Suprapubic skin (tissue), 4 donors: ENCODE measurements around the gene DDX49. TPM values are rescaled to one million over a fixed set of nuclear protein-coding genes. Genes with fewer than 3 reads are reported as not detected.
A peak's percentile ranks its signal among the peaks of the same experiment; 100 is the strongest.
"Not testable (repeated sequence)": the region's sequence is repeated elsewhere in the genome, so short reads cannot be mapped to it uniquely, and the experiment has no call there.

Experiments used
- DNase-seq, 2 donors: peaks; one replicate each; pipeline ENCODE4 v3.0.0-alpha.2; 2019; ENCODE audit warnings: low spot score in 2 of 2
- H3K27ac ChIP-seq: fragments of 200-600 bp; sonication (generic); one replicate; pipeline ENCODE4 v1.5.1; 2019
- H3K27me3 ChIP-seq: fragments of 200-600 bp; sonication (generic); one replicate; pipeline ENCODE4 v1.5.1; 2019
- H3K36me3 ChIP-seq: fragments of 200-600 bp; sonication (generic); one replicate; pipeline ENCODE4 v1.5.1; 2019
- H3K4me1 ChIP-seq: fragments of 200-600 bp; sonication (generic); one replicate; pipeline ENCODE4 v1.5.1; 2019
- H3K4me3 ChIP-seq: fragments of 200-600 bp; sonication (generic); one replicate; pipeline ENCODE4 v1.5.1; 2019; ENCODE audit warnings: mild to moderate bottlenecking
- H3K9me3 ChIP-seq: fragments of 200-600 bp; sonication (generic); one replicate; pipeline ENCODE4 v1.5.1; 2019
- CTCF ChIP-seq, 2 donors: fragments of 200-600 bp in 1 of 2; fragments of 450-650 bp in 1 of 2; sonication (generic) in 1 of 2; IDR thresholded peaks; one replicate each; pipeline ENCODE4 v1.5.1; 2016 to 2019; ENCODE audit warnings: antibody characterized with exemption in 2 of 2, mild to moderate bottlenecking in 1 of 2, moderate library complexity in 1 of 2
- EP300 ChIP-seq: sonication (generic); formaldehyde crosslinking; IDR thresholded peaks from one replicate; pipeline ENCODE4 v1.6.1; 2017; ENCODE audit warnings: antibody characterized with exemption
- POLR2A ChIP-seq, 2 donors: fragments of 450-650 bp; IDR thresholded peaks; one replicate each; pipeline ENCODE4 v1.6.1; 2017; ENCODE audit warnings: antibody characterized with exemption in 2 of 2, mild to moderate bottlenecking in 2 of 2, moderate library complexity in 2 of 2
- POLR2AphosphoS5 ChIP-seq, 3 donors: sonication (generic); formaldehyde crosslinking; IDR thresholded peaks; one replicate each; pipeline ENCODE4 v1.6.1; 2017; ENCODE audit warnings: antibody characterized with exemption in 3 of 3
- WGBS: methylation state at CpG from one replicate; pipeline ENCODE4 v1.1.5; 2018; 5-methylcytosine and 5-hydroxymethylcytosine counted together
- total RNA-seq, 4 donors: library from RNA; depleted of rRNA; stranded (reverse); fragments of >200 nt; gene quantifications; one replicate each; pipeline ENCODE4 v1.1.0, GENCODE V29; 2016

Gene DDX49
- total RNA-seq, 4 donors from 2014 or later: 43.4 to 75.6 (median 58.4) TPM

DNA sequence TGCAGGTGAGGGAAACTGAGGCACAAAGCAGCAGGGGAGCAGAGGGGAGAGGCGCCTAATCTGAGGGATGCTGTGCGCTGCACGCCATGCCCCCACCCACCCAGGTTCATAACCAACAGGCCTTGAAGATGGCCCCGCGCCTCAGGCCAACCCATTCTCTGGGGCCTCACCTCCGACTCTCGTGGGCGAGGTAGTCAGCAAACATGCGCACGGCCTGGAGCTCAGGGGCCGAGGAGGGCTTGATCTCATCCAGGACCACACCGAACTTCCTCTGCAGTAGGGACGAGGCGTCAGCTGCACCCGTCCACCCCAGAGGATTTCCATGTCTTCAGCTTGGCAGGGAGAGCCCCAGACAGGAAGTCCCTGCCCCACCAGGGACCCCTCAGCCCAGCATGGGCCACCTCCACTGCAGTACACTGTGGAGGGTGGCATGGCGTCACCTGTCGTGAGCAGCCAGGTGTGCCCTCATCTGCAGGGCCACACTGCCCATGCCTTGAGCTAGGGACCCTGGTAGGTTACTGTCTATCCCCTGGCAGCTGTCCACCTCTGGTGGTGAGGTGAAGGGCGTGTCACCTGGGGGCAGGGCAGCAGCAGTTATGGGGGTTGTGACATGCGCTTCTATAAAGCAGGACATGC, 8.6 kb upstream of the DDX49 start:
- peaks cover 77% of the 10 kb centered on the region for H3K36me3 ChIP-seq
- WGBS: 100% methylated on average over 3 of the region's 19 CpGs
- H3K4me1 ChIP-seq: no peaks in the 10 kb centered on the region
- peak in 1 of 2 donors; percentile 58 for DNase-seq
- no peaks in the 10 kb centered on the region for H3K27me3 ChIP-seq
- TF ChIP-seq CTCF (IDR thresholded peaks at IDR 0.05) (no peak), POLR2AphosphoS5 (IDR thresholded peaks at IDR 0.05) (no peak), EP300 (no peak), POLR2A (IDR thresholded peaks at IDR 0.05) (no peak)
- no peak overlapping the region for H3K4me3 ChIP-seq
- no peak overlapping the region for H3K27ac ChIP-seq
- no peaks in the 10 kb centered on the region for H3K9me3 ChIP-seq

DNA sequence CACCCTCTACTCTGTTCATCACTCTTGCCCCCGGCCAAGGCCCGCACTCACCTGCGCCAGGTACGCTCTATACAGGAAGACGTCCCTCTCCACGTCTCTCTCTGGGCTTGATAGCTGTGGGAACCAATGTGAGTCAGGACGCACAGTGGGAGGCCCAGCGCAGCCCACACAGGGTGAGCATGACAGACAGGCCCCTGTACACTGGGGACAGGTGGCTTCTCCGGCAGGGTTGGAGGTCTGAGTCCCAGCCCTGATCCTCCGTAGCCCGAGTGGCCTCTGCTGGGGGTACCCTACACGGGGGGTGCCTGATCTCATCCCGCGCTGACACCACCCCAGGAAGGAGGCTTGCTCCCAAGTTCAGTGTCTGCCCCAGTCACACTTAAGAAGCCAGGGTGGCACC, 6.6 kb upstream of the DDX49 start:
- Histone ChIP-seq H3K9me3 (no peaks in the 10 kb centered on the region), H3K27me3 (no peaks in the 10 kb centered on the region), H3K27ac (no peak overlapping the region), H3K36me3 (peaks cover 63% of the 10 kb centered on the region), H3K4me1 (peaks cover 7% of the 10 kb centered on the region), H3K4me3 (no peak overlapping the region)
- no peak for TF ChIP-seq POLR2AphosphoS5 (IDR thresholded peaks at IDR 0.05)
- TF ChIP-seq POLR2A (IDR thresholded peaks at IDR 0.05): no peak
- no peak for TF ChIP-seq EP300
- no peak for TF ChIP-seq CTCF (IDR thresholded peaks at IDR 0.05)
- DNase-seq: no peak
- 99% methylated on average over 9 of the region's 14 CpGs for WGBS

- Histone ChIP-seq H3K27ac (no peak overlapping the region), H3K27me3 (no peaks in the 10 kb centered on the region), H3K9me3 (no peaks in the 10 kb centered on the region), H3K36me3 (peaks cover 61% of the 10 kb centered on the region), H3K4me3 (no peak overlapping the region), H3K4me1 (peaks cover 12% of the 10 kb centered on the region)
- WGBS: 92% methylated on average over 5 of the region's 5 CpGs
- TF ChIP-seq POLR2A (IDR thresholded peaks at IDR 0.05): no peak
- TF ChIP-seq POLR2AphosphoS5 (IDR thresholded peaks at IDR 0.05): no peak
- TF ChIP-seq CTCF (IDR thresholded peaks at IDR 0.05): no peak
- no peak for TF ChIP-seq EP300
- DNase-seq: no peak
Observed at GRCh38 chr19:18913466-18913865, 6.0 kb upstream of the DDX49 start.

DNA sequence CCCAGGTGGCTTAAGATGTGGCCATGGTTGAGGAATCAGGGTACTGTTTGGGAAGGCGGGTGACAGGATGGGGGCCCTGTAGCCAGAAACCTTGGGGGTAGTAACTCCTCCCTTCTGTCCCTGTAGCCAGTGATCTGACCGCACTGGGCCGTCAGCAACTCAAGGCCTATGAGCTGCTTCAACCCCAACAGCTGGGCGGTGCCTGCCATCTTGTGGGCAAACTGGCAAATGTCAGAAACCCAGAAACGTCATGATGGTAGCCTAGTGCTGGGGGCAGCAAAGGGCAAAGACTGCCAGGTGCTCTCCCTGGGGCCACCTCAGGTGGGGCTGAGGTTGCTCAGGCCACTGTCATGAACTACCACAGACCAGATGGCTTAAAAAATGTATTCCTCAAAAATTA, 3.9 kb upstream of the DDX49 start:
- DNase-seq: no peak
- Histone ChIP-seq H3K4me3 (no peak overlapping the region), H3K27ac (no peak overlapping the region), H3K27me3 (no peaks in the 10 kb centered on the region), H3K9me3 (no peaks in the 10 kb centered on the region), H3K4me1 (peaks cover 22% of the 10 kb centered on the region), H3K36me3 (peaks cover 40% of the 10 kb centered on the region)
- WGBS: 50% methylated on average over 5 of the region's 5 CpGs
- no peak for TF ChIP-seq POLR2A (IDR thresholded peaks at IDR 0.05)
- no peak for TF ChIP-seq CTCF (IDR thresholded peaks at IDR 0.05)
- no peak for TF ChIP-seq EP300
- no peak for TF ChIP-seq POLR2AphosphoS5 (IDR thresholded peaks at IDR 0.05)

- H3K27me3 ChIP-seq, H3K27ac ChIP-seq, H3K9me3 ChIP-seq, DNase-seq: not testable (repeated sequence)
- peak overlapping the region; percentile 96 for H3K4me3 ChIP-seq
- peaks cover 32% of the 10 kb centered on the region for H3K4me1 ChIP-seq
- H3K36me3 ChIP-seq: peaks cover 46% of the 10 kb centered on the region
- WGBS: 80% methylated on average over 9 of the region's 9 CpGs
Observed at GRCh38 chr19:18917593-18917992, 1.9 kb upstream of the DDX49 start.

- WGBS: 0% methylated on average over 6 of the region's 15 CpGs
- Histone ChIP-seq H3K4me3 (peak overlapping the region; percentile 96), H3K4me1 (peaks cover 32% of the 10 kb centered on the region), H3K9me3 (no peaks in the 10 kb centered on the region), H3K27ac (peak overlapping the region; percentile 94), H3K36me3 (peaks cover 51% of the 10 kb centered on the region), H3K27me3 (no peaks in the 10 kb centered on the region)
- no peak for TF ChIP-seq EP300
- TF ChIP-seq POLR2A (IDR thresholded peaks at IDR 0.05): no peak
- TF ChIP-seq CTCF (IDR thresholded peaks at IDR 0.05): no peak
- TF ChIP-seq POLR2AphosphoS5 (IDR thresholded peaks at IDR 0.05): no peak
- no peak for DNase-seq
Observed at GRCh38 chr19:18919900-18920214, 342 bp downstream of the DDX49 start.
